H1 (cell line): ENCODE results near the gene TMX2.

ENCODE experiments used
- CTCF ChIP-seq, 3 experiments: IDR thresholded peaks; 1 replicate in 2 of 3; 2 replicates in 1 of 3; pipeline versions ENCODE4 v1.5.1 to v1.6.1; 2011; ENCODE audit warnings: low read length in 3 of 3, mild to moderate bottlenecking in 3 of 3, inconsistent platforms in 2 of 3, low read depth in 1 of 3, moderate library complexity in 1 of 3; ENCODE audit not compliant: insufficient read depth in 1 of 3; ENCODE audit errors: control extremely low read depth in 1 of 3
- EZH2 ChIP-seq: fragments of 200-600 bp; sonication (generic); IDR thresholded peaks from 2 replicates; pipeline ENCODE4 v1.7.1; 2012; ENCODE audit warnings: low read depth, mild to moderate bottlenecking, moderate library complexity, low read length, inconsistent platforms; ENCODE audit not compliant: severe bottlenecking
- HDAC2 ChIP-seq, 2 experiments: fragments of 300-600 bp in 1 of 2; sonication (generic) in 1 of 2; IDR thresholded peaks; 2 replicates each; pipeline ENCODE4 v1.6.1; 2011 to 2012; ENCODE audit warnings: low read depth in 2 of 2, low read length in 2 of 2, mild to moderate bottlenecking in 2 of 2, moderate library complexity in 2 of 2, borderline replicate concordance in 1 of 2, inconsistent platforms in 1 of 2
- MAFK ChIP-seq: IDR thresholded peaks from 2 replicates; pipeline ENCODE4 v1.6.1; 2012; ENCODE audit warnings: low read depth, mild to moderate bottlenecking, improper control_type of control experiment, low read length
- MAX ChIP-seq: IDR thresholded peaks from 2 replicates; pipeline ENCODE4 v1.6.1; 2012; ENCODE audit warnings: inconsistent platforms
- POLR2AphosphoS5 ChIP-seq: IDR thresholded peaks from 2 replicates; pipeline ENCODE4 v1.6.1; 2011; ENCODE audit warnings: low read depth, low read length
- TAF1 ChIP-seq: IDR thresholded peaks from 2 replicates; pipeline ENCODE4 v1.6.1; 2011; ENCODE audit warnings: mild to moderate bottlenecking, low read depth, low read length

GRCh38 chr11:57787006-57787604, 74.7 kb downstream of the TMX2 start:
- TF ChIP-seq MAX (no peak), HDAC2 (IDR thresholded peaks at IDR 0.05; ENCODE audit: borderline replicate concordance in 1 of 2, low read depth in 2 of 2, low read length in 2 of 2) (no peak), CTCF (IDR thresholded peaks at IDR 0.05; ENCODE audit: control extremely low read depth in 1 of 3, insufficient read depth in 1 of 3, low read depth in 1 of 3, low read length in 3 of 3) (no peak), EZH2 (no peak), MAFK (no peak), TAF1 (no peak), POLR2AphosphoS5 (no peak)
